HG03095 (cell line): ENCODE measurements around the gene WDFY3.

ENCODE experiments used
- ATAC-seq: cut with Tn5 transposase; IDR thresholded peaks from one replicate; pipeline ENCODE4 v1.9.1; 2021; ENCODE audit warnings: moderate library complexity; ENCODE audit not compliant: unreplicated experiment

The WDFY3 gene

DNA sequence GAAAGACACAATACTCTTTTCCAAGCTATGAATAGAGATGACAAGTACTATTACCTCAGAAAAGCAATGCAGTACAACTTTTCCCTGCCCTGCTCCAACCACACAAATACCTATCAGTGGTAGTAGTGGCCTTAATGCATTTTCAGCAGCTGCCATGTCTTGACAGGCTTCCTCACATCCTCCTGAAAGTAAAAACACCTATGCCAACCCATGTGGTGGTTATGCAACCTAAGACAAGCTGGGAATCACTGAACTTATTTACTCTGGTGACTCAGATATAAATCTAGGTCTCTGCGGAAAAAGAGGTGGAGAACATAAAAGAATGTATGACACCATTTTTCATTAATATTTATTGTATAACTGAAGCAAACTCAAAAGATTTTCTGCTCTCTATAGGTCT lies 14.5 kb downstream of the WDFY3 start:
- no peak for ATAC-seq

DNA sequence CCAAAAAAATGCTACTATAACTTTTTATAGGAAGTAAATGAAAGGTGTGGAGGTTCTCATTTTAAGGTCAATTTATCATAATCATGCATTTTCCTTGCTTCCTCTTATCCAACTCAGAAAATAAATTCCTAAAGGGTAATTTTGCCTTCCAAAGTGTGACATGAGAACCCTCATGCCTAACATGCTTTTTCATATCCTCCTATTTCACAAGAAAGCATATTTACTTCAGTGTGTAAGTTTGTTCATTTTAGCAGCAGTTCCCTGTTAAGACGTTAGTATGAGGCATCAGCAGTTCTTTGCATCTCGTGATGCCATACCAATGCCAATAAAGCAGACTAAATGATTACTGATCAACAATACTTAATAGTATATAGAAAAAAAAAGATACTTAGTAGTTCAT lies 18.4 kb downstream of the WDFY3 start:
- no peak for ATAC-seq

DNA sequence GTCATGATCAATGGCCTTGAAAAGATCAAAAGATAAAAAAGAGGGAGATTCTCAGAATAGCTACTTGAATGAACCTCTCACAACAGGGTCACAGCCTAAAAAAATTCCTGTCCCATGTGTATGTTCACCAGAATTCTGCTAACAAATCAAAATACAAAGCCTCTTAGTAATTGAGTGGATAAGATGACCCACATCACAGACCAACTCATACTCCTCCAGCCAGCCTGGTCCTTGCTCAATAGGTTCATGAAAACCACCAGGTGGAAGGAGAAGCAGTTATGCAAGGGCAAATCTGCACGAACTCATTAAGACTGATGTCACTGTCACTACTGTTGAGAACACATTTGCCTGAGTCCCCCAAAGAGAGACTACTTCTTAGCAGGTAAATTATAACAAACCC lies 21.5 kb downstream of the WDFY3 start:
- no peak for ATAC-seq

DNA sequence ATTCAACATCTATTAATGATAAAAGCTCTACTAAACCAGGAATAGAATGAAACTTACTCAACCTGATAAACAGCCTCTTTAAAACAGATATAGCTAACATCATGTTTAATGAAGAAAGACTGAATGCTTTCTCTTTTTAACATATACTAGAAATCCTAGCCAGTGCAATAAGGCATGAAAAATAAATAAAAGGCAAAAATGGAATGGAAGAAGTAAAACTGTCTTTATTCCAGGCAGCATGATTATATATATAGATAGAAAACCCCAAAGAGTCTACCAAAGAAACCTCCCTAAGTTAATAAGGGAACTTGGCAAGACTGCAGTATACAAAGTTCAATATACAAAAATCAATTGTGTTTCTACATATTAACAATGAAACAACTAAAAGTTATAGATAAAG lies 25.5 kb downstream of the WDFY3 start:
- no peak for ATAC-seq

DNA sequence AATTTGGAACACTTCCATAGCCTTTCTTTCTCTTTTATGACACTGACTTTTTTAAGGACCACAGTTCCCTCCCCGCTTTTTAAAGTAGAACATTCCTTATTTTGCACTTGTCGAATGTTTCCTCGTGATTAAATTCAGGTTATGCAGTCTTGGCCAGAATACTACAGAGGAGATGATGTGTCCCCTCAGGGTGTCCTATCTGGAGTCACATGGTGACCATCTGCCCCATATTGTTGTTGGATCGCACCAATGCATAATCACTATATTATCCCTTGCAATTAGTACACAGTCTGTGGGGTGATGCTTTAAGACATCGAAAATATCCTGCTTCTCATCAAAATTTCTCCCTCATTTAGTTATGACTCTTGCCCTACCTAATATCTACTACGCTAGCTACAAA lies 27.4 kb downstream of the WDFY3 start:
- no peak for ATAC-seq

DNA sequence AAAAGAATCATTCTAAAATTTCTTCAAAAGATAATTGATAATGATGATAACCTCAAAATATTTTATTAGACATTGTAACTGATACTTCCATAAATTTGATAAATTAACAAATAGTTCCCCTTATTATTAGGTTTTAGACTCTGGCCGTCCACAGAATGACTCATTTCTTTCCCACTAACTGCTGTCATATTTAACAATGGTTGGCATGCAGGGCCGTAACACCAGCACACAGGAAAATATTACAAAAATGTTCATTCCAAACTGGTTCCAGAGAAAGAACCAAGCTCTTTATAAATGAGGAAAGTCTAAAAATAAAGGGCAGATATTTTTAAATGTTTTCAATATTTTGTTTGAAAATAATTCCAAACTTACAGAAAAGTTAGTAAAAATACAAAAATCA lies 28.2 kb downstream of the WDFY3 start:
- ATAC-seq: no peak

DNA sequence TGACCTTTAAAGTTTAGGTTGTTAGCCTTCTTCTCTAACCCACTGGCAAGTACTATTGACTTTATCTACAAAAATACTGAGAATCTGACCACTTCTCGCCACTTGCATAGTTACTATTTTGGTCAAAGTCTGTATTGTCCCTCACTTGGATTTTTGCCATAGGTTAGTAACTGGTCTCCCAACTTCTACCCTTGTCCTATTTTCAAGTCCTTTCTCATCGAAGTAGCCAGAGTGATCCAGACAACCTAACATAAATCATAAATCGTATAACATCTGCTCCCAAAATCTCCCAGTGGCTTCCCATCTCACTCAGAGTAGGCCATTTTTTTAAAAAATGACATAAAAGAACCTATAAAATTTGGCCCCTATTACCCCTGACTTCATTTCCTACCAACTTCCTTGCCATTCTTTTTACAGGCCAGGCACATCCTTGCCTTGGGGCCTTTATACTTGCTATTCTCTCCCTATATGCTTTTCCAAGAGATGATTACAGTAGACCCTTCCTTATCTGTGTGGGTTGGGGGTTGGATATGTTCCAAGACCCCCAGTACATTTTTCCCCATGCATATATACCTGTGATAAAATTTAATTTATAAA lies 29.0 kb downstream of the WDFY3 start:
- ATAC-seq: no peak

DNA sequence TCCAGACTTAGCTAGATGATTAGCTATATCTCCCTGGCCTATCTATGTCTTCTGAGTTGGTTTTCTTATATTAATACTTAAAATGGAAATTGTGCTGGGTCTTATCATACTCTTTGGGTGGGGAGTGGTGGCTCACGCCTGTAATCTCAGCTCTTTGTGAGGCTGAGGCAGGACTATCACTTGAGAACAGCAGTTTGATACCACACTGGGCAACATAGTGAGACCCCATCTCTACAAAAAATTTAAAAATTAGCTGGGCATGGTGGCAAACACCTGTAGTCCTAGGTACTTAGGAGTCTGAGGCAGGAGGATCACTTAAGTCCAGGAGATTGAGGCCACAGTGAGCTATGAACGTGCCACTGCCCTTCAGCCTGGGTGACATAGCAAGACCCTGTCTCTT lies 30.4 kb downstream of the WDFY3 start:
- no peak for ATAC-seq

DNA sequence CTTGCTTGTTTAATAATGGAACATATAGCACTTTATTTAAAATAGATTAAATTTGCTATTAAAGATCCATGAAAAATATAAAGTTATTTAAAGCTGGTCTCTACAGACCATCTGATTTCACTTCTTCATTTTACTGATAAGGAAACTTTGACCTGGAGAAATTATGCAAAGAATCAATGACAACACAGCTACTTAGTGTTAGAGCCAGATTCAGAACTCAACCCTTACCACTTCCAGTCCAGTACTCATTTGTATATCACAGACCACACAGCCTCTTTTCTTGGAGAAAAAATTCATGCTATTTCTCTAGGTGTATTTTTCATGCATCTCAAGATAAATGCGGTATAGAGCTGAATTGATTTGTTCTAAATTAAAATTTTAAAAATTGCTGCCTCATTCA lies 34.0 kb downstream of the WDFY3 start:
- ATAC-seq: no peak

DNA sequence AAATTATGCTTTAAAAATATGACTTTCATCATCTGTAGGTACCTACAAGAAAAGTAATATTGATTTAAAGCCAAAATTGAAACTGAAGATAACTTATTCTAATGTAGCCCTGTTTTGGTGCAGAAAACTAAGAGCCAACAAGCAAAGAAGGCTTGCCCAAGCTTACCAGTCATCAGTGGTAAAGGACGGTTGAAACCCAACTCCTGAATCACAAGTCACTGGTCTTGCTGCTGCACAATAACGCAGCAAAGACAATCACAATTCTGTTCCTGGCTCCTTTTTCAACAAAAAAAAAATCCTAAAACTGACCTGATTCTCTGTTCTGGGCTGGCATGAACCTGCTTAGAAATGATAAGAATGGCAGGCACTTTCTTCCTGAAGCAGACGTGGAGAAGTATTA lies 34.5 kb downstream of the WDFY3 start:
- no peak for ATAC-seq

DNA sequence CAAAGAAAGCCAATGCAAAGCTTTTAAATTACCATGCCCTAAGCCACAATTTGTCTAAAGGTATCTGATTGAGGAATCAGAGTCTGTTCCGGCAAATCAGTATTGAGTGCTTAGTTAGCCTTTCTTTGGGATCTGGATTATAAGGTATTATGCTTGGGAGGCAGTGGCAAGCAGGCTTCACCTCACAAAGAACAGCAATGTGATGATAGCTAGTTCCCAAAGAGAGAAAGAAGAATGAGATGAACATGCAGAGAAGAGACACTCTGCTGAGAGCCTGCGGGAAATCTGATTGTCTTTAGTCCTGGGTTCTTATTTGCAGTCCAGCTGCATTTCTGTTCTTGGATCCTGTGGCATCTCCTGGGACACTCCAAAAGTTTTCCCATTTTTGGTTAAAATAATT lies 35.2 kb downstream of the WDFY3 start:
- no peak for ATAC-seq

DNA sequence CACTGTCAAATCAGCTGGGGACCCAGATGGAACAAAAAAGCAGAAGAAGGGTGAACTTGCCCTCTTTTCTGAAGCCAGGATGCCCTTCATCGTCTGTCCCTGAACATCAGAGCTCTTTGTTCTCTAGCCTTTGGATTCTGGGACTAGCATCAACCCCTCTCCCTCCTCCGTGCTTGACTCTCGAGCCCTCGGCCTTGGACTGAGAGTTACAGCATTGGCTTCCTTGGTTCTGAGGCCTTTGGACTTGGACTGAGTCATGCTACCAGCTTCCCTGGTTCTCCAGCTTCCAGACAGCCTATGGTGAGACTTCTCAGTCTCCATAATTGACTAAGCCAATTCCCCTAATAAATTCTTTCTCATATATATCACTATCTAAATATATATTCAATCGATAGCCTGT lies 38.4 kb downstream of the WDFY3 start:
- ATAC-seq: no peak

DNA sequence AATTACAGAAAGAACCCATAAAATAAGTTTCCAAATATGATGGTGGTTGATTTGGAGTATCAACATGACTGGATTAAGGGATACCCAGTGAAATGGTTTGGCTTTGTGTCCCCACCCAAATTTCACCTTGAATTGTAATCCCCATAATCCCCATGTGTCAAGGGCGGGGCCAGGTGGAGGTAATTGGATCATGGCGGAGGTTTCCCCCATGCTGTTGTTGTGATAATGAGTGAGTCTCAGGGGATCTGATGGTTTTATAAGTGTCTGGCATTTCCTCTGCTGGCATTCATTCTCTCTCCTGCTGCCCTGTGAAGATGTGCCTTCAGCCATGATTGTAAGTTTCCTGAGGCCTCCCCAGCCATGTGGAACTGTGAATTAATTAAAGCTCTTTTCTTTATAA lies 39.1 kb downstream of the WDFY3 start:
- ATAC-seq: no peak

DNA sequence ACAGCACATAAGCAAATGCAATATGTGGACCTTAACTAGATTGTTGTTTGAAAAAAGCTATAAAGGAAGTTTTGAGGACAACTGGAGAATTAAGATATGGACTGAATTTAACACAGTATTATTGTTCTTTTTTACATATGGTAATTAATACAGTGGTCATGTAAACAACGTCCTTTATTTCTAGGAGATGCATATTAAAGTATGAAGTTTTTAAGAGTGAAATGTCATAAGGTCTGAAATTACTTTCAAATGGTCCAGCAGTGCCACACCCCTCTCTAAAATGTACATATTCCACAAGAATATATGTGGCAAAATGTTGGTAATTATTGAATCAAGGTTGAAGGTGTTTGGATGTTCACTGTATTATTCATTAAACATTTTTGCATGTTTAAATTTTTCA lies 40.9 kb downstream of the WDFY3 start:
- no peak for ATAC-seq

DNA sequence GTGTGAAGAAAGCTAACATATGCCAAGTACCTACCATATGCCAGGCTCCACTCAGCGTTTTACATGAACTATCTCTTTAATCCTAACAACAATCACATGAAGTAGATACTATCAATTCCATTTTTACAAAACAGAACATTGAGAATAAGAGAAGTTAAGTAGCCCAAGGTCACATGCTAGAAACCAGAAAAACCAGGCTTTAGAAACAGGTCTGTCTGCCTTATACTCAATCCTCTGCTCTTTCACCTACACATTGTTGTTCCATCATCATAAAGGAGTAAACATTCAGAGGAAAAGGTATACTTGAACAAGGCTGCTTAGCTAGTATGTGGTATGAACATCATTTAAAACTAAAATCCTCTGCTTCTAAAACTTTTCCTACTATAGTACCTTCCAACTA lies 42.1 kb downstream of the WDFY3 start:
- ATAC-seq: no peak

DNA sequence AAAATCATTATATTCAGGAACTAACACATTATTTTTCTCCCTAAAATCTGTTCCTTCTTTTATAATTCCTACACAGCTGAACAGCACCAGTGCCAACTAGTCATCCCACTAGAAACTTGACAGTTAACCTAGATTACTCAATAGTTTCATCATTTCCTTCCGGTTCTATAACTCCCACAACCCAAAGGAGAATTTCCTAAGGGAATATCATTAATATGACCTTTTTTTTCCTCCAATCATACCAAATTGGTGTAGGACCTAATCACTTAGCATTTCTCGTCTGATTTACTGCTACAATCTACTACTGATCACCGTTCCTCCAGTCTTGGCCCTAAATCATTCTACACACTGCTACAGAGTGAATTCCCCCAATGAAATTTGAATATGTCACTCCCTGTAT lies 45.9 kb downstream of the WDFY3 start:
- ATAC-seq: no peak

DNA sequence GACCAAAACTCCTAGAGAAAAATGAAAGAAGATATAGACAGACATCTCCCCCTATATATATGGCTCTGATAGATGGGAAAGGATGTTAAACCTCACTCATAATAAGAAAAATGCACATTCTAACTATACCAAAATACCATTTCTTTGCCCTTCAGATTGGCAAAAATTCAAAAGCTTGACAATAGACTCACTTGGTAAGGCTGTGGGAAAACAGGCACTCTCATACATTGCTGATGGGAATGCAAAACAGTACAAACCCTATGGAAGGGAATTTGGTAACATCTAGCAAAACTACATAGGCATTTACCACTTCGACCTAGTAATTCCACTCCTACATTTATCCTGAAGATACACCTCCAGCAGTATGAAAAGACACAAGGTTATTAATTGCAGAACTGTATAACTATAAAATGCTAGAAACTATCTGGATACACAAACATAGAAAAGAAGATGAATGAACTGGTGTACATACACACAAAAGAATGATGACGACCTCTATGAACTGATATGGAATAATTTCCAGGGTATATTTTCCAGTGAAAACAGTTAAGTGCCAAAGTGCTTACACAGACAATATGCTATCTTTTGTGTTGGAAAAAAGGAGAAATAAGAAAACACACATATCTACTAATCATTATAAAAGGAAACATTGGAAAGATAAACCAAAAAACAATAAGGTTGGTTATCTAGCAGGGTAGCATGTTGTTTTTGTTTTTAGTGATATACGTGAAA lies 48.5 kb downstream of the WDFY3 start:
- ATAC-seq: no peak

DNA sequence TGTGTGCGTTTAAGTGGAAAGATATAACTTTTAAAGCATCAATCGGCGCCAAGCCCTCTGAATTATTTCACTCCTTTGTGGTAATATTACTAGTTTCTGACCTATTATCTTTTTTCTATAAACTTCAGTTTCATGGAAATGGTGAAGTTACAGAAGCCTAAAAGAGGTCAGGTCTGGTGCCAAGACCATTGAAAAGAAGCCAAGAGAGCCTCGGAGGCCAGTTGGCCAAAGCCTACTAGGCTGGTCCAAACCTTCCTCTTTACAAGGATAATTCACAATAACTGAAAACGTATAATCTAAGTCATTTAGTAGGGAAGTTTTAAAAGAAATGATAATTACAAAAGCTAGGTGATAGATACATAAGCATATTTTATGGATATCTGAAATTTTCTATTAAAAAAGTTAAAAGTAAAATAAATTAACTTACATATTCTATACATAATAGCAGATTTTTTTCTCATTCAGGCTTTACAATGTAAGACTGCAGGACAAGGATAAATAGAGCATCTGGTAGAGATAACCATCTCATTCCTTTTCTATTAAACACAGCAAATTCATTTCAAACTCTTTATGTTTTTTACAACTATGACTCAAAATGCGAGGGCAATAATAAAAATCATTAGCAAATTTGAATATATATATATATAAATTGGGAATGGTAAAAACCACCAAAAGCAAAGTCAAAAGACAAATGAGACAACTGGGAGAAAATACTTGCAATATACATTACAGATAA lies 49.2 kb downstream of the WDFY3 start:
- no peak for ATAC-seq

DNA sequence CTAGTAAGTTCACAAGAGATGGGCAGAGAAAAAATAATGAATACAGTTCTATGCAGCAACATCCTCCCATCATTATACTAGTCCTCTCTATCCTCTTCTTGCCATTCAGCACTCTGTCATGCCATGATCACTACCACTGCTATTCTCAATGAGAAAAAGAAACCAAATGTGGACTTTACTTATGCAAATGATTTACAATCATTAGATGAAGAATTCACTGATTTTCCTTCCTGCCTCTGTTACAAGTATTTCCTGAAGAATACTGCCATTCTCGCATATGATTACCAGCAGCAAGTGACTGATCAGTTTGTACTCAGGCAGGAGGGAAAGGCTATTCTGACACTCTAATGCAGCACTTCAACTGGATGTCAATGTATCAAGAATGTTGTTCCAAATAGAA lies 50.3 kb downstream of the WDFY3 start:
- ATAC-seq: no peak

DNA sequence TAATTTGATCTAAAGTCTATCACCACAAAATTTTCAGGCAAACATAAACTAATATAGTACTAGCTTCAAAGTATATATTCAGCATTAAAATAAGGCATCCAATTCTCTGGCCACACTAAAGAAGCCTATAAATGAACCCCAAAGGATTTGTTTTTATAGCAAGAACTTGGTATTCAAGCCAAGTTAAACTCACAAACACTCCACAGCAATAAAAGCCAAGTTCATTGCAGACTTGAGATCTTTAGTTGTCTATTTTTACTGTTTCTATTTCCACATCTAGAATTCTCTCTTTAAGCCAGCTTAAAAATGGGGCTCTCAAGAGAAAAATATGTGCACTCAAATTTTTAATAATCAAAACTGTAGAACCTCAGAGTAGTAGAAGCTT lies 51.1 kb downstream of the WDFY3 start:
- no peak for ATAC-seq

DNA sequence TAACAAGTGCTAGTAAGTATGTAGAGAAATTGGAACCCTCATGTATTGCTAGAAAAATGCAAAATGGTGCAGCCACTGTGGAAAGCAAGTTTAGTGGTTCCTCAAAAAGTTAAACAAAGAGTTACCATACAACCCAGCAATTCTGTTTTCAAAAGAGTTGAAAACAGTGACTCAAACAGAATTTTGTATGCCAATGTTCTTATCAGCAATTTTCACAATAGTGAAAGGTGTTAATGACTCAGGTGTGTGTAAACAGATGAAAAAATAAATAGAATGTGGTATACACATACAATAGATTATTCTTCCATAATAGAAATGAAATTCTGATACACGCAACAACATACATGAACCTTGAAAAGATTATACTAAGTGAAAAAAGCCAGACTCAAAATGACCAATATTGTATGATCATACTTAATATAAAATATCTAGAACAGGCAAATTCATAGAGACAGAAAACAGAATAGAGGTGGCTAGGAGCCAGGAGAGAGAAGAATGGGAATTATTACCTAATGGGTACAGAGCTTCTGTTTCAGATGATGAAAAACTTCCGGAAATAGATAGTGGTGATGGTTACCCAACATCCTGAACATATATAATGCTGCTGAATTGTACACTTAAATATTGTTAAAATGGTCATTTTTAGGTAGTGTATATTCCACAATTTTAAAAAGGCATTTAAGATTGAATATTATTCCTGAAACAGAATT lies 51.6 kb downstream of the WDFY3 start:
- no peak for ATAC-seq

DNA sequence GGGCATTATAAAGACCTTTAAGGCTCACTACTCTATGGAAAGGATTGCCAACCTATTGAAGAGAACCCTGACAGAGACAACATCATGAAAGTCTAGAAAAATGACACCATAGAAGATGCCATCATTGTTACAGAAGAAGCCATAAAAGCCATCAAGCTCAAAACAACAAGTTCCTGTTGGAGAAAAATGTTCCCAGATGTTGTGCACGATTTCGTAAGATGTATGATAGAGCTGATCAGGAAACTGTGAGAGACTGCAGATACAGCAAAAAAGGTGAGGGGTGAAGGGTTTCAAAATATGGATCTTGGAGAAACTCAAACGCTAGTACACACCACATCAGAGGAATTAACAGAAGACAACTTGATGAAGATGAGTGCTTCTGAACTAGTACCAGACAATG lies 53.3 kb downstream of the WDFY3 start:
- no peak for ATAC-seq
